ENCODE data around the gene CECR2.

The CECR2 gene

GRCh38 chr22:17566776-17567175 is 197.5 kb downstream of the CECR2 start:
- H3K27me3 ChIP-seq (ENCODE audit: control insufficient read depth, low read length) = peaks cover 2% of the 10 kb centered on the region; the same call in 1 of the 2 replicates
- no peaks in the 10 kb centered on the region for H3F3A ChIP-seq (ENCODE audit: control insufficient read depth, insufficient read depth)
- no peaks in the 10 kb centered on the region for H3K79me2 ChIP-seq (ENCODE audit: control insufficient read depth, low read length)
- no peaks in the 10 kb centered on the region for H4K20me1 ChIP-seq (ENCODE audit: control insufficient read depth, insufficient read depth, low read depth, low read length)
- no peak overlapping the region for H3K27ac ChIP-seq (ENCODE audit: low read depth, low read length)
- no peaks in the 10 kb centered on the region for H3K36me3 ChIP-seq (ENCODE audit: control insufficient read depth, low read length)
- no peaks in the 10 kb centered on the region for H3K9me3 ChIP-seq (ENCODE audit: control insufficient read depth, insufficient read depth, low read length)
- H3K4me2 ChIP-seq (ENCODE audit: low read length) = no peak overlapping the region
- no peak for TF ChIP-seq EZH2phosphoT487 (IDR thresholded peaks at IDR 0.05; ENCODE audit: borderline replicate concordance, low read length)
- TF ChIP-seq, protein P1, sequence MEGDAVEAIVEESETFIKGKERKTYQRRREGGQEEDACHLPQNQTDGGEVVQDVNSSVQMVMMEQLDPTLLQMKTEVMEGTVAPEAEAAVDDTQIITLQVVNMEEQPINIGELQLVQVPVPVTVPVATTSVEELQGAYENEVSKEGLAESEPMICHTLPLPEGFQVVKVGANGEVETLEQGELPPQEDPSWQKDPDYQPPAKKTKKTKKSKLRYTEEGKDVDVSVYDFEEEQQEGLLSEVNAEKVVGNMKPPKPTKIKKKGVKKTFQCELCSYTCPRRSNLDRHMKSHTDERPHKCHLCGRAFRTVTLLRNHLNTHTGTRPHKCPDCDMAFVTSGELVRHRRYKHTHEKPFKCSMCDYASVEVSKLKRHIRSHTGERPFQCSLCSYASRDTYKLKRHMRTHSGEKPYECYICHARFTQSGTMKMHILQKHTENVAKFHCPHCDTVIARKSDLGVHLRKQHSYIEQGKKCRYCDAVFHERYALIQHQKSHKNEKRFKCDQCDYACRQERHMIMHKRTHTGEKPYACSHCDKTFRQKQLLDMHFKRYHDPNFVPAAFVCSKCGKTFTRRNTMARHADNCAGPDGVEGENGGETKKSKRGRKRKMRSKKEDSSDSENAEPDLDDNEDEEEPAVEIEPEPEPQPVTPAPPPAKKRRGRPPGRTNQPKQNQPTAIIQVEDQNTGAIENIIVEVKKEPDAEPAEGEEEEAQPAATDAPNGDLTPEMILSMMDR (IDR thresholded peaks at IDR 0.05; ENCODE audit: low read depth, low read length, poor library complexity, severe bottlenecking) = no peak
- no peaks in the 10 kb centered on the region for H3K9me2 ChIP-seq (replicated peaks; ENCODE audit: control insufficient read depth, low read length)
- H3K4me1 ChIP-seq (ENCODE audit: control insufficient read depth, low read length) = peaks cover 22% of the 10 kb centered on the region
- H3K4me3 ChIP-seq (ENCODE audit: low read length) = no peak overlapping the region

- no peak for TF ChIP-seq EZH2phosphoT487 (IDR thresholded peaks at IDR 0.05; ENCODE audit: borderline replicate concordance, low read length)
- TF ChIP-seq, protein P1 (IDR thresholded peaks at IDR 0.05; ENCODE audit: low read depth, low read length, poor library complexity, severe bottlenecking) = no peak
- H3K27ac ChIP-seq (ENCODE audit: low read depth, low read length) = no peak overlapping the region
- no peak overlapping the region for H3K4me2 ChIP-seq (ENCODE audit: low read length)
- H3K27me3 ChIP-seq (ENCODE audit: control insufficient read depth, low read length) = peaks cover 2% of the 10 kb centered on the region; the same call in 1 of the 2 replicates
- no peaks in the 10 kb centered on the region for H3K9me2 ChIP-seq (replicated peaks; ENCODE audit: control insufficient read depth, low read length)
- no peaks in the 10 kb centered on the region for H3K36me3 ChIP-seq (ENCODE audit: control insufficient read depth, low read length)
- H3K79me2 ChIP-seq (ENCODE audit: control insufficient read depth, low read length) = no peaks in the 10 kb centered on the region
- H4K20me1 ChIP-seq (ENCODE audit: control insufficient read depth, insufficient read depth, low read depth, low read length) = no peaks in the 10 kb centered on the region
- no peaks in the 10 kb centered on the region for H3K4me1 ChIP-seq (ENCODE audit: control insufficient read depth, low read length)
- no peaks in the 10 kb centered on the region for H3F3A ChIP-seq (ENCODE audit: control insufficient read depth, insufficient read depth)
- no peaks in the 10 kb centered on the region for H3K9me3 ChIP-seq (ENCODE audit: control insufficient read depth, insufficient read depth, low read length)
- no peak overlapping the region for H3K4me3 ChIP-seq (ENCODE audit: low read length)
Measured at GRCh38 chr22:17569971-17570511, 200.8 kb downstream of the CECR2 start.

DNA sequence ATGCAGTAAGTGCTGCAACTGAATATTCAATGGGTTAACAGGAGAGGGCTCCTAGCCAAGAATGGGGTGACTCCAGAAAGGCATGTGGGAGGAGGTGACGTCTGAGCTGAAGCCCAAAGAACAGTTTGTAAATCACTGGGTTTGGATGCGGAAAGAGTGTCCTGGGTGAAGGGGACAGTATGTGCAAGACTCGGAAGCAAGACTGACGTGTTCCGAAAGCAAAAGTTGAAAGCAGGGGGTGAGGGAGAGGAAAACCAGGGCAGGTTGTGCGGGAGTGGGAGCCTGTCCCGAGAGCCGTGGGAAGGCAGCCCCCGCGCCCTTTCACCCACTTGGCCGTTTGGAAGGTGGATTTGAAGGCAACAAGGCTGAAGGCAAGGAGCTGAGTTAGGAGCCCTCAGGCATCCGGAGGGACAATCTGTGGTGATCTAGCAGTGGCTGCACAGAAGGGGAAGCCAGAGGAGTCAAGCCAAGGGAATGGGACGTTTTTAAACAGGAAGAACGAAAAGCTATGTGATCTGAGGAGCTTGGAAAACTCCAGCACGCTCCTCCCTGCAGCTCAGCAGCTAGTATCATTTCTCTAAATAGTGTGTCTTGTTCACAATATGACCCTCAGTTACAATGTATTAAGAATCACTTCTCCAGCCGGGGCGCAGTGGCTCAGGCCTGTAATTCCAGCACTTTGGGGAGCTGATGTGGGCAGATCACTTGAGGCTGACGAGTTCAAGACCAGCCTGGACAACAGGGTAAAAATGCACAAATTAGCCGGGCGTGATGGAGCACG is 201.8 kb downstream of the CECR2 start:
- no peaks in the 10 kb centered on the region for H3F3A ChIP-seq (ENCODE audit: control insufficient read depth, insufficient read depth)
- no peaks in the 10 kb centered on the region for H3K79me2 ChIP-seq (ENCODE audit: control insufficient read depth, low read length)
- no peak overlapping the region for H3K4me3 ChIP-seq (ENCODE audit: low read length)
- H4K20me1 ChIP-seq (ENCODE audit: control insufficient read depth, insufficient read depth, low read depth, low read length) = no peaks in the 10 kb centered on the region
- no peaks in the 10 kb centered on the region for H3K4me1 ChIP-seq (ENCODE audit: control insufficient read depth, low read length)
- no peak overlapping the region for H3K27ac ChIP-seq (ENCODE audit: low read depth, low read length)
- no peaks in the 10 kb centered on the region for H3K9me3 ChIP-seq (ENCODE audit: control insufficient read depth, insufficient read depth, low read length)
- no peak for TF ChIP-seq EZH2phosphoT487 (IDR thresholded peaks at IDR 0.05; ENCODE audit: borderline replicate concordance, low read length)
- TF ChIP-seq, protein P1 (IDR thresholded peaks at IDR 0.05; ENCODE audit: low read depth, low read length, poor library complexity, severe bottlenecking) = no peak
- no peak overlapping the region for H3K4me2 ChIP-seq (ENCODE audit: low read length)
- no peaks in the 10 kb centered on the region for H3K9me2 ChIP-seq (replicated peaks; ENCODE audit: control insufficient read depth, low read length)
- H3K27me3 ChIP-seq (ENCODE audit: control insufficient read depth, low read length) = peaks cover 2% of the 10 kb centered on the region; the same call in 1 of the 2 replicates
- H3K36me3 ChIP-seq (ENCODE audit: control insufficient read depth, low read length) = no peaks in the 10 kb centered on the region

All from DOHH2 (cell line).